GM12872 (cell line): ENCODE data around the gene CPT1A.

ENCODE experiments used
- TF ChIP-seq, protein P1 (sequence below): IDR thresholded peaks from 3 replicates; pipeline ENCODE4 v1.5.1; 2011; ENCODE audit warnings: low read depth, mild to moderate bottlenecking, low read length, moderate library complexity; ENCODE audit not compliant: insufficient read depth

The CPT1A gene

DNA sequence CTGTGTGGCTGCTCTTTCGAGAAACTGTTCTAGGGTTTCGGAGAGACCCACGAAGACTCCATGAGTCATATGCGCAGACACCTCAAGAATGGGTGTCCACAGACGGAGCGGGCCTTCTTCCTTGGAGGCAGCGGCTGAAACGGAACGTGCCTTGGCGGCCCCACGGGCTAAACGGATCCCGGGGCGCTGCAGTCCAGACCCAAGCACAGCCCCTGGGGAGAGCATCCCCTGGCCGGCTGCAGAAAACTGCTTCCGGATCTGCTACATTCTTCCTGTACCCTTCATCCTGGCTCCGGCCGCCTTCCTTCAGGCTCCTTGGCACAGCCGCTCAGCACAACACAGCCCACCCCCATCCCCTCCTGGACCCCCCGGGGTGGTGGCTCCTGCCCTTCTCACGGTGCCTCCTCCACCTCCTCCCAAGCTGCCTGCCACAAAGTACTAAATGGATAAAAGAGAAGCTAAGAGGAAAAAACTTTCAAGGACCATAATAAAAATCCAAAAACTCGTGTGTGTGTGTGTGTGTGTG, 25.4 kb downstream of the CPT1A start:
- TF ChIP-seq, protein P1, sequence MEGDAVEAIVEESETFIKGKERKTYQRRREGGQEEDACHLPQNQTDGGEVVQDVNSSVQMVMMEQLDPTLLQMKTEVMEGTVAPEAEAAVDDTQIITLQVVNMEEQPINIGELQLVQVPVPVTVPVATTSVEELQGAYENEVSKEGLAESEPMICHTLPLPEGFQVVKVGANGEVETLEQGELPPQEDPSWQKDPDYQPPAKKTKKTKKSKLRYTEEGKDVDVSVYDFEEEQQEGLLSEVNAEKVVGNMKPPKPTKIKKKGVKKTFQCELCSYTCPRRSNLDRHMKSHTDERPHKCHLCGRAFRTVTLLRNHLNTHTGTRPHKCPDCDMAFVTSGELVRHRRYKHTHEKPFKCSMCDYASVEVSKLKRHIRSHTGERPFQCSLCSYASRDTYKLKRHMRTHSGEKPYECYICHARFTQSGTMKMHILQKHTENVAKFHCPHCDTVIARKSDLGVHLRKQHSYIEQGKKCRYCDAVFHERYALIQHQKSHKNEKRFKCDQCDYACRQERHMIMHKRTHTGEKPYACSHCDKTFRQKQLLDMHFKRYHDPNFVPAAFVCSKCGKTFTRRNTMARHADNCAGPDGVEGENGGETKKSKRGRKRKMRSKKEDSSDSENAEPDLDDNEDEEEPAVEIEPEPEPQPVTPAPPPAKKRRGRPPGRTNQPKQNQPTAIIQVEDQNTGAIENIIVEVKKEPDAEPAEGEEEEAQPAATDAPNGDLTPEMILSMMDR = no peak

DNA sequence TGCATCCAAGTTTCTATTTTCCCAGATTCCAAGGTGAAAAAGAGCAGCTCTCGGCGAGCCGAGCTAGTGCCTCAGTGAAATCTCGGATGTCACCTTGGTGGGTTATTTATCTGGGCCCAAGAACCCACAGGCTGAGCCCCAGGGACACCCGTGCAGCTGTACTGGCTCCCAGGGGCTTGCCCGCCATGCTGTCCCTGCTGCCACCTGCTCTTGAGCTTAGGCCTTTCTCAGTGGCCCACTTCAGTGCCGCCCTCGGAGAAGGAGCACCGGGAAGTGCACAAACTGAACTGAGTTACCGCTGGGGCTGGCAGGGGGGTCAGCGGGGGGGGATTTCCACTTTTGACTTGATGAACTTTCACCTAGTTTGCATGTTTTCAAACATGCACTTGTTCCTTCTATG, 27.9 kb downstream of the CPT1A start:
- TF ChIP-seq, protein P1 = no peak

DNA sequence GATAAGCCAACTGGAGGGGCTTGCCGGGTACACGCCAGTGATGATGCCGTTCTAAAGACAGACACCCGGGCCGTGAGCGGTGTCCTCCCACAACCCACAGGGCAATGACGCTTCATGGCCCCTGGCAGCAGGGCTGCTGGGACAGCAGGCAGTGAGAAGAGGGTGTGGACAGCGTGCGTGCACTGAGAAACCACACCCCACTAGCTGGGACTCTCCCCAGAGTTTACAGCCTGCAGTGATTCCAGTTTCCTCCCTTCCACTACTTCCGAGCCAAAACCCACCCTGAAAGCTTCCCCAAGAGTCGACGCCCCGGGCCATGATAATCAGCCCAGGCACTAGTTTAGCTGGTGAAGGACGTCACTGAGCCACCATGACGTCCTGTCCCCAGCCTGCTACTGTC, 29.2 kb downstream of the CPT1A start:
- TF ChIP-seq, protein P1 = no peak

DNA sequence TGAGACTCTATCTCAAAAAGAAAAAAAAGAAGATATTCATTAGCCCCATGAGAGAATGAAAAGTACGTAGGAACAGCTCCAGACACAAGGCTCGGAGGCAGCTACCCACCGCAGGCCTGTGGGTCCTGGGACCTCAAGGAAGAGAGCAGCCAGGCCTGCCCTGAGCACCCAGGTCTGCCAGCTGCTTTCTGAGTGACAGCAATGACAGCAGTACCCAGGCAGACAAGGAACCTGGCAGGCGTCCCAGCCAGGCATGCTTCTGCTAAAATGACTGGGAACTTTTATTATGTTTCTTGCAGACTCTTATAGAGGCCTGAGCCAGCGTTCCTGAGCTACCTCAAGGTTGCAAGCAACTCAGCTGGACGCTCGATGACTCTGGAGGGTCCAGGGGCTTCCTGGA, 31.6 kb downstream of the CPT1A start:
- TF ChIP-seq, protein P1 = no peak

DNA sequence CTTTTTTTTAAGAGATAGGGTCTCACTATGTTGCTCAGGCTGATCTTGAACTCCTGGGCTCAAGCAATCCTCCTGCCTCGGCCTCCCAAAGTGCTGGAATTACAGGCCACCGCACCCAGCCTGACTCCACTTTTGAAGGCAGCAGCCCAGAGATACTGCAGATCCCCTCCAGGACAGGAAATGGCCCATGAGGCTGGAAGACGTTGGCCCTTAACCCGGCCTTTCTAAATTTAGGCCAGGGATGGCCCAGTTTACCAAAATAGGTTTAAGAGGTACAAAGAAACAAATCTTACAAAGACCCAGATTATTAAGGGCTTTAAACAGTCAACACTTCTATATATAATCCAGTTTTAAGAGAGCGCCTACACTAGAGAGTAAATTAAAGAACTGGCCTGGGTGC, 32.2 kb downstream of the CPT1A start:
- TF ChIP-seq, protein P1 = no peak

DNA sequence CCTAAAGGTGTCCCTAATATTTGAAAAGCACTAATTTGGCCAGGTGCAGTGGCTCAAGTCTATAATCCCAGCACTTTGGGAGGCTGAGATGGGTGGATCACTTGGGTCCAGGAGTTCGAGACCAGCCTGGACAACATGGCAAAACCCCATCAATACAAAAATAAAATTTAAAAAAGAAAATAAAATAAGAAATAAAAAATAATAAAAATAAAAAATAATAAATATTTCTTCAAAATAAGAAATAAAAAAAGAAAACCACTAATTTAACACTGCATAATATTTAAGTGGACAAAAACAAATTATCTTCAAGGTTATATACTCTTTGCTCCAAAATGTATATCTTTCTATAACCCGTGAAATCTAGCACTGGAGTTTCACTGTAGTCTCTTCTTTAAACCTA, 32.9 kb downstream of the CPT1A start:
- TF ChIP-seq, protein P1 = no peak

DNA sequence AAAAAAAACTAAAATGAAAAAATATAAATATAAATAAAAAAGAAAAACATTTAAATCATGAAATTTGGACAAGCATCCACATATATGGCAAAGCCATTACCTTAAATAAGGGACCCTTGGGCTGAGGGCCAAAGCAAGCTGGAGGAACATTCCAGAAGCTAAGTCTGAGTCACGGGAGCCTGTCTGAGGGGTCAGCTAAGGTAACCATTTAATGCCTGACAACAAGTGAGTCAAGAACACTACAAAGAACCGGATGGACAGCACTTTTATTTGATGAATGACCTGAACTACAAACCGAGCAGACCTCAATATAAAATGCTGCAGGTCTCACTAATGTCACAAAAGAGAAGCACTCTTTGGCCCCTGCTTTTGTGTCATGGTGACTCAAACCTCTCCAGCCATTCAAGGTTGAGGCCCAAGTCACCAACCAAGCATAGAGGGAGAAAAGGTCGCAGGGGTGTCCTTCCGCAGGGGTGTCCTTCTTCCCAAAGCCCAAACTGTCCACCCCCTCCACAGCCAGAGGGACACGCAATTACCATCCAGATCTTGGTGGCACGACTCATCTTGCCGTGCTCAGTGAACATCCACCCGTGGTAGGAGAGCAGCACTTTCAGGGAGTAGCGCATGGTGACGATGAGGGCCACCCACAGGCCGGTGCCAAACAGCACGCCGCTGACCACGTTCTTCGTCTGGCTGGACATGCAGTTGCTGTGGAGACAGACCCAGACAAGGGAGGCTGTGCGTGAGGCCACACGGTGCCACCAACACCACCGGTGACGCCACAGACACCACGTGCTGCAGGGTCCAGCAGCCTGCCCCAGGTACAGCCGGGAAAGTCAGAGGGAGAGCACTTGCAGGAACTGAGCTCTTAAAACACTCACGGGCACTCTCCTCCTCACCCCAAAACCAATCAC, 34.5 kb downstream of the CPT1A start:
- TF ChIP-seq, protein P1 = no peak
